ENCODE measurements around the gene GLI1. TPM values are rescaled to one million over a fixed set of nuclear protein-coding genes. Genes with fewer than 3 reads are reported as not detected.
A peak's percentile ranks its signal among the peaks of the same experiment; 100 is the strongest.

Gene GLI1
- polyA plus RNA-seq, 1 of the 3 experiments (the other 2 are of a cell fraction): 0.90 TPM

- TF ChIP-seq PBX3 (IDR thresholded peaks at IDR 0.05) (peak; percentile 67), IRF3 (IDR thresholded peaks at IDR 0.05; ENCODE audit: low read depth, low read length) (peak; percentile 64), YY1 (IDR thresholded peaks at IDR 0.05; ENCODE audit: low read depth) (no peak), ELF1 (IDR thresholded peaks at IDR 0.05) (peak; percentile 96), SMC3 (IDR thresholded peaks at IDR 0.05; ENCODE audit: low read depth, low read length) (0 out of 2 replicates have a peak, but pooled peaks have one; percentile 7), NRF1 (IDR thresholded peaks at IDR 0.05; ENCODE audit: low read depth, low read length) (no peak), GABPA (IDR thresholded peaks at IDR 0.05; ENCODE audit: low read depth) (0 out of 2 replicates have a peak, but pooled peaks have one; percentile 44), SIN3A (IDR thresholded peaks at IDR 0.05; ENCODE audit: borderline replicate concordance, low read depth, low read length) (peak; percentile 91; the same call in 1 of the 2 replicates), ZBTB33 (IDR thresholded peaks at IDR 0.05; ENCODE audit: borderline replicate concordance, low read depth) (peak; percentile 66; the same call in 1 of the 2 replicates), FOXJ3 (CRISPR knock-in tag; IDR thresholded peaks at IDR 0.05) (no peak), MEF2A (IDR thresholded peaks at IDR 0.05; ENCODE audit: borderline replicate concordance, low read depth) (no peak), CHD2 (IDR thresholded peaks at IDR 0.05; ENCODE audit: low read length, partially characterized antibody) (peak; percentile 83), RFX5 (IDR thresholded peaks at IDR 0.05; ENCODE audit: low read length) (no peak), TAF1 (IDR thresholded peaks at IDR 0.05; ENCODE audit: borderline replicate concordance, low read depth, low read length) (peak; percentile 97), TEAD4 (IDR thresholded peaks at IDR 0.05; ENCODE audit: borderline replicate concordance, insufficient read depth) (no peak)
These were observed 60.7 kb downstream of the GLI1 start, which contains the start of gene DDIT3 (continued) for GRCh38 chr12:57520053-57520818.

GRCh38 chr12:57521525-57522010, 62.0 kb downstream of the GLI1 start:
- H3K36me3 ChIP-seq (replicated peaks in 1 of 2; ENCODE audit: control insufficient read depth in 1 of 2, insufficient read depth in 2 of 2, low read length in 1 of 2): peaks cover 37 to 42% of the 10 kb centered on the region in 2 experiments

More at GRCh38 chr12:57521525-57522010, 62.0 kb downstream of the GLI1 start:
- Histone ChIP-seq H3K9ac (peak overlapping the region; percentile 58; the same call in 1 of the 2 replicates), H3K9me2 (no peaks in the 10 kb centered on the region), H4K20me1 (ENCODE audit: insufficient read depth) (peaks cover 43% of the 10 kb centered on the region), H3K4me1 (ENCODE audit: control insufficient read depth in 1 of 2, insufficient read depth in 2 of 2, low read depth in 1 of 2, low read length in 1 of 2) (peaks cover 41 to 46% of the 10 kb centered on the region in 2 experiments), H3K27me3 (ENCODE audit: insufficient read depth) (no peaks in the 10 kb centered on the region), H3K9me3 (no peaks in the 10 kb centered on the region), H3K4me3 (ENCODE audit: low read depth in 2 of 2, low read length in 1 of 2) (peak overlapping the region; percentile 45 to 88; a peak in 2 of 4 replicates), H3K4me2 (peak overlapping the region; percentile 72), H2AFZ (ENCODE audit: low read depth) (peak overlapping the region; percentile 15; the same call in 1 of the 2 replicates), H3K79me2 (ENCODE audit: insufficient read depth) (peaks cover 61% of the 10 kb centered on the region), H3K27ac (ENCODE audit: low read depth in 2 of 2, low read length in 1 of 2) (peak overlapping the region; percentile 93), H3F3A (replicated peaks; ENCODE audit: insufficient read depth) (peaks cover 47% of the 10 kb centered on the region)
- ChIA-PET CTCF (interaction anchor here (1.1 kb wide), 2 partner anchors 68 to 119 kb away, joined by 3 read pairs; no protein-coding TSS in a partner anchor), POLR2A (no interaction called here)
- no peak for DNase-seq
- TF ChIP-seq POLR2AphosphoS5 (IDR thresholded peaks at IDR 0.05; ENCODE audit: low read depth, low read length): no peak
- 0 out of 4 replicates have a peak, but pooled peaks of 1 of the 2 experiments have one; percentile 7 for TF ChIP-seq EP300 (IDR thresholded peaks at IDR 0.05; ENCODE audit: borderline replicate concordance in 1 of 2, low read depth in 1 of 2, low read length in 1 of 2)
- no peak for TF ChIP-seq GATA2 (CRISPR knock-in tag; IDR thresholded peaks at IDR 0.05)
- TF ChIP-seq FOSL2 (IDR thresholded peaks at IDR 0.05; ENCODE audit: borderline replicate concordance, low read depth): no peak
- no peak for TF ChIP-seq CTCF (IDR thresholded peaks at IDR 0.05)
- TF ChIP-seq FOXM1 (IDR thresholded peaks at IDR 0.05; ENCODE audit: low read depth): no peak
- 69% methylated on average over 17 of the region's 17 CpGs for WGBS (ENCODE audit: low lambda C conversion rate)

Measured in SK-N-SH (cell line).